A549 treated with CpdA at 1 μM for 4 hours (cell line): Measurements from ENCODE around the gene JAK1. TPM values are rescaled to one million over a fixed set of nuclear protein-coding genes. Genes with fewer than 3 reads are reported as not detected.

Source experiments
- total RNA-seq: library from RNA; stranded (reverse); fragments of 200-300 nt; extraction: Qiagen RNA extraction; gene quantifications from 5 replicates; pipeline ENCODE4 v1.2.3, GENCODE V29; 2022; ENCODE audit warnings: low read depth

JAK1 gene
- 118 to 152 TPM (median 132 TPM) in 5 replicates for total RNA-seq

GRCh38 chr1:64966158-64966971, at the start of gene JAK1:
Gene JAK1 (minus strand): TSS chr1:64966549. CDS start chr1:64886264, 80,285 bp downstream.

Other genes with a start within 250 kb of the JAK1 start
- 4.4 to 5.6 TPM (median 5.2 TPM) in 5 replicates for gene RAVER2, start 221.5 kb downstream of the JAK1 start, total RNA-seq
- gene AK4, start 181.7 kb upstream of the JAK1 start, total RNA-seq = 21.4 to 28.4 TPM (median 25.1 TPM) in 5 replicates